IMR-90 (cell line): ENCODE data around the gene MEF2B. TPM values are rescaled to one million over a fixed set of nuclear protein-coding genes. Genes with fewer than 3 reads are reported as not detected.

Source experiments
- ATAC-seq: fragments of 200-7000 bp; cut with Tn5 transposase; 2 replicates; pipeline ENCODE4 v1.9.1; 2020; ENCODE audit warnings: low read depth, mild to moderate bottlenecking, moderate library complexity
- BruUV-seq: library from RNA; stranded (reverse); fragments of 400-500 nt; replicated peaks from 2 replicates; lab custom pipeline; 2021; lab: Mats Ljungman, UMichigan
- CTCF ChIA-PET: fragments of 300-600 bp; formaldehyde crosslinking; extraction: SDS; loops from one replicate; lab custom pipeline; 2021; ENCODE audit warnings: antibody characterized with exemption; lab: Yijun Ruan, JAX
- POLR2A ChIA-PET: fragments of 300-600 bp; sonication (Branson Sonifier 250); formaldehyde crosslinking; loops from one replicate; lab custom pipeline; 2022; ENCODE audit warnings: antibody characterized with exemption; ENCODE audit not compliant: unreplicated experiment; lab: Charles Lee
- DNase-seq: peaks from one replicate; pipeline ENCODE4 v3.0.0; 2013
- H2AFZ ChIP-seq: replicated peaks from 2 replicates; pipeline ENCODE3; 2013; ENCODE audit warnings: low read length, mild to moderate bottlenecking; ENCODE audit not compliant: poor library complexity
- H2AK5ac ChIP-seq: 2 replicates; pipeline ENCODE4 v1.6.1; 2013; ENCODE audit warnings: low read depth, low read length, inconsistent platforms
- H2AK9ac ChIP-seq: replicated peaks from 2 replicates; pipeline ENCODE3; 2013; ENCODE audit warnings: mild to moderate bottlenecking, low read depth, low read length, moderate library complexity; ENCODE audit not compliant: poor library complexity
- H2BK120ac ChIP-seq: 2 replicates; pipeline ENCODE4 v1.6.1; 2013; ENCODE audit warnings: low read depth, low read length, inconsistent platforms
- H2BK15ac ChIP-seq: 3 replicates; pipeline ENCODE4 v1.6.1; 2013; ENCODE audit warnings: low read depth, low read length, inconsistent platforms
- H2BK20ac ChIP-seq: 2 replicates; pipeline ENCODE4 v1.6.1; 2013; ENCODE audit warnings: low read depth, mild to moderate bottlenecking, inconsistent platforms, low read length, moderate library complexity
- H2BK5ac ChIP-seq: 2 replicates; pipeline ENCODE4 v1.6.1; 2013; ENCODE audit warnings: mild to moderate bottlenecking, low read depth, low read length, inconsistent platforms; ENCODE audit not compliant: poor library complexity, severe bottlenecking
- H3K14ac ChIP-seq: replicated peaks from 2 replicates; pipeline ENCODE4 v1.6.1; 2013; ENCODE audit warnings: low read depth, low read length, inconsistent platforms
- H3K18ac ChIP-seq: 2 replicates; pipeline ENCODE4 v1.6.1; 2013; ENCODE audit warnings: low read depth, low read length, control low read depth
- H3K23ac ChIP-seq: 2 replicates; pipeline ENCODE4 v1.6.1; 2013; ENCODE audit warnings: low read depth, low read length, inconsistent platforms
- H3K27ac ChIP-seq: 2 replicates; pipeline ENCODE4 v1.5.1; 2013; ENCODE audit warnings: mild to moderate bottlenecking, control low read depth, low read length; ENCODE audit not compliant: insufficient read depth
- H3K27me3 ChIP-seq: 2 replicates; pipeline ENCODE4 v1.6.1; 2013; ENCODE audit warnings: low read length; ENCODE audit not compliant: control insufficient read depth, insufficient read depth
- H3K36me3 ChIP-seq: 2 replicates; pipeline ENCODE4 v1.6.1; 2013; ENCODE audit warnings: low read length, mixed read lengths; ENCODE audit not compliant: control insufficient read depth, insufficient read depth
- H3K4ac ChIP-seq: 2 replicates; pipeline ENCODE4 v1.6.1; 2013; ENCODE audit warnings: low read depth, low read length, inconsistent platforms
- H3K4me1 ChIP-seq: 2 replicates; pipeline ENCODE4 v1.6.1; 2013; ENCODE audit warnings: low read length, mixed read lengths; ENCODE audit not compliant: control insufficient read depth, insufficient read depth
- H3K4me2 ChIP-seq: 2 replicates; pipeline ENCODE4 v1.6.1; 2013; ENCODE audit warnings: low read depth, mild to moderate bottlenecking, control low read depth, low read length, moderate library complexity
- H3K4me3 ChIP-seq: 2 replicates; pipeline ENCODE4 v1.5.1; 2013; ENCODE audit warnings: low read depth, mild to moderate bottlenecking, control low read depth, low read length, moderate library complexity; ENCODE audit not compliant: insufficient read depth
- H3K56ac ChIP-seq: 2 replicates; pipeline ENCODE4 v1.6.1; 2013; ENCODE audit warnings: low read length, inconsistent platforms; ENCODE audit not compliant: insufficient read depth; ENCODE audit errors: extremely low read depth
- H3K79me1 ChIP-seq, 2 experiments: 2 replicates each; pipeline ENCODE4 v1.6.1; 2013; ENCODE audit warnings: low read length in 2 of 2, inconsistent platforms in 1 of 2, low read depth in 1 of 2
- H3K9ac ChIP-seq: 2 replicates; pipeline ENCODE4 v1.6.1; 2013; ENCODE audit warnings: low read depth, low read length, control low read depth
- H3K9me1 ChIP-seq: 2 replicates; pipeline ENCODE4 v1.6.1; 2013; ENCODE audit warnings: low read length, inconsistent platforms; ENCODE audit not compliant: insufficient read depth
- H3K9me3 ChIP-seq: 2 replicates; pipeline ENCODE4 v1.6.1; 2013; ENCODE audit warnings: low read length; ENCODE audit not compliant: control insufficient read depth, insufficient read depth
- H4K20me1 ChIP-seq: 2 replicates; pipeline ENCODE4 v1.6.1; 2013; ENCODE audit warnings: low read length, inconsistent platforms; ENCODE audit not compliant: insufficient read depth
- H4K5ac ChIP-seq: 2 replicates; pipeline ENCODE4 v1.6.1; 2013; ENCODE audit warnings: mild to moderate bottlenecking, low read depth, low read length, control low read depth
- H4K8ac ChIP-seq, 2 experiments: 2 replicates each; pipeline ENCODE4 v1.6.1; 2013; ENCODE audit warnings: low read depth in 2 of 2, low read length in 2 of 2, control low read depth in 1 of 2, inconsistent platforms in 1 of 2
- H4K91ac ChIP-seq: 2 replicates; pipeline ENCODE4 v1.6.1; 2013; ENCODE audit warnings: low read depth, low read length, inconsistent platforms; ENCODE audit not compliant: insufficient read depth
- BHLHE40 ChIP-seq: fragments of 150-350 bp; IDR thresholded peaks from 2 replicates; pipeline ENCODE4 v1.6.1; 2016; ENCODE audit warnings: mild to moderate bottlenecking, low read depth, low read length
- CTCF ChIP-seq: conservative IDR thresholded peaks from 2 replicates; pipeline ENCODE4 v1.5.1; 2012; ENCODE audit warnings: mild to moderate bottlenecking, low read depth, low read length, improper control_type of control experiment
- FOS ChIP-seq: fragments of 150-350 bp; IDR thresholded peaks from 2 replicates; pipeline ENCODE4 v1.6.1; 2016; ENCODE audit warnings: low read depth, low read length
- MAFK ChIP-seq: IDR thresholded peaks from 2 replicates; pipeline ENCODE4 v1.6.1; 2012; ENCODE audit warnings: low read depth, low read length, improper control_type of control experiment
- MAZ ChIP-seq: IDR thresholded peaks from 2 replicates; pipeline ENCODE4 v1.6.1; 2012; ENCODE audit warnings: low read depth, mild to moderate bottlenecking, low read length, improper control_type of control experiment, moderate library complexity, borderline replicate concordance
- MXI1 ChIP-seq: IDR thresholded peaks from 2 replicates; pipeline ENCODE4 v1.6.1; 2012; ENCODE audit warnings: low read depth, mild to moderate bottlenecking, low read length, moderate library complexity, borderline replicate concordance
- RAD21 ChIP-seq: IDR thresholded peaks from 2 replicates; pipeline ENCODE4 v1.6.1; 2012; ENCODE audit warnings: low read length, improper control_type of control experiment
- RCOR1 ChIP-seq: IDR thresholded peaks from 2 replicates; pipeline ENCODE4 v1.6.1; 2012; ENCODE audit warnings: mild to moderate bottlenecking, low read length, improper control_type of control experiment; ENCODE audit not compliant: insufficient replicate concordance
- RFX5 ChIP-seq: IDR thresholded peaks from 2 replicates; pipeline ENCODE4 v1.8.0; 2012; ENCODE audit warnings: low read depth, mild to moderate bottlenecking, low read length, moderate library complexity
- USF2 ChIP-seq: fragments of 150-350 bp; IDR thresholded peaks from 2 replicates; pipeline ENCODE4 v1.6.1; 2017; ENCODE audit warnings: mild to moderate bottlenecking, antibody characterized with exemption, low read length, low read depth
- WGBS, 2 experiments: methylation state at CpG; one replicate each; pipeline versions ENCODE4 v1.1.5 to v1.1.7; 2013; ENCODE audit warnings: missing lambda C conversion rate in 2 of 2; ENCODE audit not compliant: insufficient read length in 1 of 2; ENCODE audit errors: extremely low coverage in 2 of 2; 5-methylcytosine and 5-hydroxymethylcytosine counted together
- dilution Hi-C: fragments of 300-500 bp; cut with HindIII; formaldehyde crosslinking; loops from one replicate; pipeline ENCODE4 v1.14.3; 2018; ENCODE audit warnings: low sequenced_read_pairs; ENCODE audit not compliant: unreplicated experiment
- in situ Hi-C: fragments of 300-500 bp; cut with MboI; formaldehyde crosslinking; loops from 3 replicates; pipeline ENCODE4 v1.14.3; 2019; ENCODE audit warnings: low sequenced_read_pairs, inconsistent platforms, mixed read lengths
- intact Hi-C: fragments of 100-400 bp; cut with micrococcal nuclease; formaldehyde crosslinking; loops from 2 replicates; pipeline ENCODE4 v1.10.0; 2022
- polyA plus RNA-seq, 3 experiments: library from polyadenylated mRNA; depleted of rRNA; stranded (reverse); fragments of >200 nt; gene quantifications; 2 replicates each; pipeline ENCODE4 v1.2.3, GENCODE V29; 2012; ENCODE audit warnings: low replicate concordance in 1 of 3
- total RNA-seq: library from RNA; depleted of rRNA; stranded (reverse); fragments of >200 nt; gene quantifications from 2 replicates; pipeline ENCODE4 v1.2.3, GENCODE V29; 2012
- TF ChIP-seq, protein P1 (sequence below): fragments of 150-350 bp; IDR thresholded peaks from 2 replicates; pipeline ENCODE4 v1.6.1; 2016; ENCODE audit warnings: low read depth, mild to moderate bottlenecking, low read length, moderate library complexity, borderline replicate concordance

Gene MEF2B
- total and polyA plus RNA-seq, 2 of the 4 experiments (the other 2 are of a cell fraction) = 0.18 to 0.94 TPM

- no peaks in the 10 kb centered on the region for H3K9me1 ChIP-seq
- in situ Hi-C loops (no loop called here), dilution Hi-C loops (no loop called here), intact Hi-C loops (no loop called here)
- peaks cover 7% of the 10 kb centered on the region for H4K20me1 ChIP-seq
- no peak overlapping the region for H4K8ac ChIP-seq
- no peak overlapping the region for H2BK5ac ChIP-seq
- WGBS, 2 experiments = 24% methylated on average over 8 of the region's 21 CpGs; no CpG with 5 or more reads in 1 of the 2 experiments
- H3K27ac ChIP-seq = no peak overlapping the region
- peak overlapping the region; percentile 50 for H2AK9ac ChIP-seq
- H3K9me3 ChIP-seq = peaks cover 11% of the 10 kb centered on the region
- no TSS peak for BruUV-seq
- no peak overlapping the region for H2AFZ ChIP-seq
- H3K23ac ChIP-seq = no peak overlapping the region
- H2BK15ac ChIP-seq = no peak overlapping the region
- no peak overlapping the region for H3K56ac ChIP-seq
- ChIA-PET POLR2A (no interaction called here), CTCF (no interaction called here)
- H4K5ac ChIP-seq = no peak overlapping the region
- no peak for ATAC-seq
- DNase-seq = no peak
- H3K4me3 ChIP-seq = no peak overlapping the region
- no peak overlapping the region for H3K4ac ChIP-seq
- no peak overlapping the region for H4K91ac ChIP-seq
- H3K9ac ChIP-seq = no peak overlapping the region
- no peak overlapping the region for H3K18ac ChIP-seq
- TF ChIP-seq, protein P1, sequence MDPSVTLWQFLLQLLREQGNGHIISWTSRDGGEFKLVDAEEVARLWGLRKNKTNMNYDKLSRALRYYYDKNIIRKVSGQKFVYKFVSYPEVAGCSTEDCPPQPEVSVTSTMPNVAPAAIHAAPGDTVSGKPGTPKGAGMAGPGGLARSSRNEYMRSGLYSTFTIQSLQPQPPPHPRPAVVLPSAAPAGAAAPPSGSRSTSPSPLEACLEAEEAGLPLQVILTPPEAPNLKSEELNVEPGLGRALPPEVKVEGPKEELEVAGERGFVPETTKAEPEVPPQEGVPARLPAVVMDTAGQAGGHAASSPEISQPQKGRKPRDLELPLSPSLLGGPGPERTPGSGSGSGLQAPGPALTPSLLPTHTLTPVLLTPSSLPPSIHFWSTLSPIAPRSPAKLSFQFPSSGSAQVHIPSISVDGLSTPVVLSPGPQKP = no peak
- no peak for TF ChIP-seq USF2
- no peak for TF ChIP-seq MAFK
- TF ChIP-seq MAZ = no peak
- no peak for TF ChIP-seq MXI1
- no peak for TF ChIP-seq RFX5
- no peak for TF ChIP-seq RAD21
- no peak for TF ChIP-seq FOS
- no peak for TF ChIP-seq RCOR1
- TF ChIP-seq CTCF = no peak
- TF ChIP-seq BHLHE40 = no peak
- H3K79me1 ChIP-seq = peaks cover 8 to 20% of the 10 kb centered on the region in 2 experiments; a peak in 3 of 4 replicates
- no peak overlapping the region for H3K4me2 ChIP-seq
- no peaks in the 10 kb centered on the region for H3K27me3 ChIP-seq
- peaks cover 6% of the 10 kb centered on the region; the same call in 1 of the 2 replicates for H3K4me1 ChIP-seq
- no peak overlapping the region for H3K14ac ChIP-seq
- no peak overlapping the region for H2BK20ac ChIP-seq
- no peak overlapping the region for H2BK120ac ChIP-seq
- peaks cover 6% of the 10 kb centered on the region for H3K36me3 ChIP-seq
- H2AK5ac ChIP-seq = no peak overlapping the region
Observed at GRCh38 chr19:19134687-19135158, 35.3 kb downstream of the MEF2B start.
